Esophagus (tissue), 2 donors: ENCODE results near the gene STAG1. TPM values are rescaled to one million over a fixed set of nuclear protein-coding genes. Genes with fewer than 3 reads are reported as not detected.
A peak's percentile ranks its signal among the peaks of the same experiment; 100 is the strongest.
"Not testable (repeated sequence)": the region's sequence is repeated elsewhere in the genome, so short reads cannot be mapped to it uniquely, and the experiment has no call there.

ENCODE experiments used
- H3K27ac ChIP-seq, 2 donors: one replicate each; pipeline ENCODE4 v1.5.1; 2013; ENCODE audit warnings: low read depth in 2 of 2, mild to moderate bottlenecking in 2 of 2, inconsistent platforms in 1 of 2, low read length in 1 of 2, moderate library complexity in 1 of 2
- H3K27me3 ChIP-seq, 2 donors: one replicate each; pipeline ENCODE4 v1.6.1; 2013; ENCODE audit warnings: low read length in 2 of 2, control low read depth in 1 of 2, mild to moderate bottlenecking in 1 of 2; ENCODE audit not compliant: insufficient read depth in 2 of 2, control insufficient read depth in 1 of 2
- H3K36me3 ChIP-seq, 2 donors: one replicate each; pipeline ENCODE4 v1.6.1; 2013; ENCODE audit warnings: low read length in 1 of 2; ENCODE audit not compliant: control insufficient read depth in 2 of 2, insufficient read depth in 2 of 2
- H3K4me1 ChIP-seq, 2 donors: one replicate each; pipeline ENCODE4 v1.6.1; 2013; ENCODE audit warnings: low read length in 1 of 2; ENCODE audit not compliant: control insufficient read depth in 2 of 2, insufficient read depth in 2 of 2
- H3K4me3 ChIP-seq, 2 donors: one replicate each; pipeline ENCODE4 v1.5.1; 2013; ENCODE audit warnings: low read length in 2 of 2, mild to moderate bottlenecking in 2 of 2, low read depth in 1 of 2, moderate library complexity in 1 of 2
- H3K9me3 ChIP-seq, 2 donors: one replicate each; pipeline ENCODE4 v1.6.1; 2013; ENCODE audit warnings: mild to moderate bottlenecking in 2 of 2, low read depth in 1 of 2, low read length in 1 of 2, moderate library complexity in 1 of 2; ENCODE audit not compliant: control insufficient read depth in 2 of 2, insufficient read depth in 1 of 2
- WGBS, 2 donors: extraction: QIAGEN DNeasy Blood & Tissue Kit; methylation state at CpG; one replicate each; pipeline ENCODE4 v1.1.7; 2013; 5-methylcytosine and 5-hydroxymethylcytosine counted together
- polyA plus RNA-seq, 2 donors: library from polyadenylated mRNA; stranded (reverse); fragments of 200-250 nt; gene quantifications; one replicate each; pipeline ENCODE4 v1.2.3, GENCODE V29; 2013
- donor health status: healthy with polysubstance abuse.
- donor health status: Bipolar disorder and iron deficiency.

Gene STAG1
- polyA plus RNA-seq, 2 donors, result 7.1 to 8.3 TPM

DNA sequence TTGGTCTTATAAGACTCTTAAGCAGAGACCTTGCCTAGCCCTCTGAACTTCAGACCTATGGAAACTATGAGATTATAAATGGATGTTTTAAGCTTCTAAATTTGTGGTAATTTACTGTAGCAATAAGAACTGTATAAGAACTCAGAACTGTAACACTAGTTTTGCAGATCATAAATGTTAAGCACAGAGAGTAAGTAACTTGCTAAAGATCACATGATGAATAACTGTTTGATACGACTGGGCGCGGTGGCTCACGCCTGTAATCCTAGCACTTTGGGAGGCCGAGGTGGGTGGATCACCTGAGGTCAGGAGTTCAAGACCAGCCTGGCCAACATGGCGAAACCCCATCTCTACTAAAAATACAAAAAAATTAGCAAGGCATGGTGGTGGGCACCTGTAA, 85.9 kb downstream of the STAG1 start:
- not testable (repeated sequence) for H3K9me3 ChIP-seq, H3K27me3 ChIP-seq, H3K27ac ChIP-seq, H3K36me3 ChIP-seq, H3K4me1 ChIP-seq, H3K4me3 ChIP-seq
- WGBS, 2 donors, result 92 to 94% methylated on average over 6 of the region's 6 CpGs

GRCh38 chr3:136664771-136665170, 87.4 kb downstream of the STAG1 start:
- no peaks in the 10 kb centered on the region for H3K36me3 ChIP-seq
- no peak overlapping the region for H3K4me3 ChIP-seq
- no peaks in the 10 kb centered on the region for H3K9me3 ChIP-seq
- no peak overlapping the region for H3K27ac ChIP-seq
- WGBS, 2 donors, result 76 to 100% methylated on average over 1 of the region's 1 CpG
- H3K27me3 ChIP-seq, result no peaks in the 10 kb centered on the region
- no peaks in the 10 kb centered on the region for H3K4me1 ChIP-seq

DNA sequence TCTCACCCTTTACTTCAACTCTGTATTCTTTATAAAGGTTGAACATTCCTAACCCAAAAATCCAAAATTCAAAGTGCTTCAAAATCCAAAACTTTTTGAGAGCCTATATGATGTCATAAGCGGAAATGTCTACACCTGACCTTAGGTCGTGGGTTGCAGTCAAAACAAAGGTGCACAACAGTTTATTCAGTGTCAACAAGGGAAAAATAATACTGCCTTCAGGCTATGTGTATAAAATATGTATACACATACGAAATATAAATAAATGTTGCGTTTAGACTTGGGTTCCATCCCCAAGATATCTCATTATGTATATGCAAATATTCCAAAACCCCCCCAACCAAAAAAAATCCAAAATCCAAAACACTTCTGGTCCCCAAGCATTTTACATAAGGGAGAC, 90.9 kb downstream of the STAG1 start:
- H3K27me3 ChIP-seq, result no peaks in the 10 kb centered on the region
- 80 to 88% methylated on average over 4 of the region's 4 CpGs for WGBS, 2 donors

DNA sequence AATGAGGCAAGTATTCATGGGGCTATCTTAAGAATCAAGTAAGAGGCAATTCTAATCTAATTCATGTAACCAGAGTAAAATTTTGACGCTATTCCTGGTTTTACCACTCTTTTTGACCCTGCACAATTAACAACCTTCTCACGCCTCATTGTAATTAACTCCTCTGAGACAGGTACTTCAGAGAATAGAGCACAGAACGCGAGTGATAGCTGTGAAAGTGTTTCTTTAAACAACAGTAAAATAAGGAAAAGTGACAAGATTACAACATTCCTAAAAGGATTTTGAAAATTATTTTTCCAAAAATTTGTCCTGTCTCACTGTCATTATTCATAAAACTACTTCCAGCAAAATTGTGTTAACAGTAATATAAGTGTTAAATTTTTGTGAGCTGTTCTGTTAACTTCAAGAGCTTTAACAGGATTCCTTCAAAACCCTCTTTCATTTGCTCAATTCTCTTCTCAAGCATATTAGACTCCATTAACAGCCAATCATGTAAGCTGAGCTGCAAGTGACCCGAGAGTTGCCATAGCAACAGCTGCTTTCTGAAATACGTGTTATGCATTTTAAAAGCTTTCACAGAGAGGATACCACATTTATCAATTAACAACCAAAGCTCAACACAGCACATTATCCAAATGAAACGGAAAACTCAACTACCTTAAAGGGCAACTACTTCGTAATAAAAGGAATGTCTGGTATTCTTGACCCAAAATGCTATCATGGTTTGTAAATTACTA, 93.1 kb downstream of the STAG1 start:
- Histone ChIP-seq H3K4me1 (peaks cover 0 to 3% of the 10 kb centered on the region in 2 donors), H3K4me3 (no peak overlapping the region), H3K9me3 (no peaks in the 10 kb centered on the region), H3K27me3 (no peaks in the 10 kb centered on the region), H3K36me3 (no peaks in the 10 kb centered on the region), H3K27ac (no peak overlapping the region)
- 68 to 71% methylated on average over 8 of the region's 8 CpGs for WGBS, 2 donors

More for the DNA sequence above, 90.9 kb downstream of the STAG1 start:
- H3K4me1 ChIP-seq, result peaks cover 0 to 3% of the 10 kb centered on the region in 2 donors
- no peak overlapping the region for H3K4me3 ChIP-seq
- H3K27ac ChIP-seq, result no peak overlapping the region
- no peaks in the 10 kb centered on the region for H3K9me3 ChIP-seq
- no peaks in the 10 kb centered on the region for H3K36me3 ChIP-seq

- Histone ChIP-seq H3K4me3 (no peak overlapping the region), H3K4me1 (peaks cover 0 to 3% of the 10 kb centered on the region in 2 donors), H3K27me3 (no peaks in the 10 kb centered on the region), H3K36me3 (no peaks in the 10 kb centered on the region), H3K9me3 (no peaks in the 10 kb centered on the region), H3K27ac (peak overlapping the region in 1 of 2 donors; percentile 3)
- WGBS, 2 donors, result 51 to 66% methylated on average over 3 of the region's 3 CpGs
These were observed 94.7 kb downstream of the STAG1 start for GRCh38 chr3:136657526-136657925.

GRCh38 chr3:136653628-136654027, 98.5 kb downstream of the STAG1 start:
- H3K27me3 ChIP-seq, result no peaks in the 10 kb centered on the region
- H3K4me3 ChIP-seq, result no peak overlapping the region
- no peak overlapping the region for H3K27ac ChIP-seq
- no peaks in the 10 kb centered on the region for H3K9me3 ChIP-seq
- H3K4me1 ChIP-seq, result peaks cover 0 to 3% of the 10 kb centered on the region in 2 donors
- no peaks in the 10 kb centered on the region for H3K36me3 ChIP-seq

- WGBS, 2 donors, result 70 to 88% methylated on average over 2 of the region's 2 CpGs
- Histone ChIP-seq H3K4me1 (no peaks in the 10 kb centered on the region), H3K36me3 (no peaks in the 10 kb centered on the region), H3K27me3 (no peaks in the 10 kb centered on the region), H3K4me3 (no peak overlapping the region), H3K9me3 (no peaks in the 10 kb centered on the region), H3K27ac (no peak overlapping the region)
These were observed 100.6 kb downstream of the STAG1 start for GRCh38 chr3:136651581-136651980.

DNA sequence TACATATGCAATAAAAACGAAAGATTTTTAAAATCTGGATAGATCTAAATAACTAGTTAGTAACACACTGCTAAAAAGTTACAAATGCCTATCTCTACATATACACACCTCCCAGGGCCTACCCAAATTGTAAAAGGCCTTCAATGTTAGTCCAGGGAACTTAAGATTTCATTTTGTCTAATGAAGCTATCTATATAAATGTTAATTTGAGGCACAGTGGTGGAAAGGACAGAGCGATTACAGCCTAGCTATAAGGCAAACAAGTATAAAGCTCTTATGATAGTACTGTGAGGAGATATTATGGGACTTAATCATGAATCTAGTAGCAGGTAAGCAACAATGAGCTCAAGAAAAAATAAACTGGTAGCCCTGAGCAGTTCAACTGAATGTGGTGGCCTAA, 101.7 kb downstream of the STAG1 start:
- Histone ChIP-seq H3K27ac (no peak overlapping the region), H3K4me1 (no peaks in the 10 kb centered on the region), H3K27me3 (no peaks in the 10 kb centered on the region), H3K36me3 (no peaks in the 10 kb centered on the region), H3K9me3 (no peaks in the 10 kb centered on the region), H3K4me3 (no peak overlapping the region)
- 78 to 91% methylated on average over 2 of the region's 2 CpGs for WGBS, 2 donors

GRCh38 chr3:136645915-136646314, 106.3 kb downstream of the STAG1 start:
- H3K9me3 ChIP-seq, result no peaks in the 10 kb centered on the region
- H3K27me3 ChIP-seq, result no peaks in the 10 kb centered on the region
- no peaks in the 10 kb centered on the region for H3K36me3 ChIP-seq
- no peak overlapping the region for H3K4me3 ChIP-seq
- no peaks in the 10 kb centered on the region for H3K4me1 ChIP-seq
- H3K27ac ChIP-seq, result no peak overlapping the region
- WGBS, 2 donors, result 89 to 94% methylated on average over 2 of the region's 2 CpGs

DNA sequence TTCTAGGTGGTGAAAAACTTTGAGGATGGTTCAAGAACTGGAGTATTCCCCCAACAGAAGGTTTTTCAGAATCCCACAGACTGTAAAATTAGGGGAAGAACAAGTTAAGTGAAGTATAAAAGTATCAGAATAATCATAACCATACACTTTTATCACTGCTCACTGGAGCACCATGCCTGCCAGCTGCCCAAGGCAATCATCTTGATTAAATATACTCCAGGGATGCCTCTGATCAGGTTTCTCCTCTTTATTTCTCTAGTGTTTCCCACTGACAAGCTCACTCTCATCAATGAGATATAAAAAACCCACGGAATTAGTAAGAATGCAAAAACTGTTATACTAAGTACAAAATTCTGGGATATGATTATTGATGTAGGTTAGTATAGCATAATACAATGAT, 108.0 kb downstream of the STAG1 start:
- WGBS, 2 donors, result 68 to 78% methylated on average over 1 of the region's 1 CpG

More for the DNA sequence above, 108.0 kb downstream of the STAG1 start:
- Histone ChIP-seq H3K4me1 (no peaks in the 10 kb centered on the region), H3K4me3 (no peak overlapping the region), H3K9me3 (no peaks in the 10 kb centered on the region), H3K27me3 (no peaks in the 10 kb centered on the region), H3K36me3 (no peaks in the 10 kb centered on the region), H3K27ac (no peak overlapping the region)
